CD4-positive, alpha-beta T cell treated with Interleukin-6 at 100 ng/mL for 8 hours (primary cell): Measurements from ENCODE around the gene SLC45A1.

Experiments
- DNase-seq: peaks from one replicate; pipeline ENCODE4 v3.0.0-alpha.2; 2020; ENCODE audit warnings: mixed read lengths, low spot score

SLC45A1 gene

GRCh38 chr1:8335246-8335645 is 17.3 kb downstream of the SLC45A1 start:
- DNase-seq: no peak

- no peak for DNase-seq
Observed at GRCh38 chr1:8337776-8338525, 20.0 kb downstream of the SLC45A1 start.

- DNase-seq: no peak
Observed at GRCh38 chr1:8338526-8339202, 20.8 kb downstream of the SLC45A1 start.

- no peak for DNase-seq
Observed at GRCh38 chr1:8339203-8339600, 21.3 kb downstream of the SLC45A1 start.

- DNase-seq: no peak
Observed at GRCh38 chr1:8340448-8340847, 22.5 kb downstream of the SLC45A1 start.

GRCh38 chr1:8342325-8342724 is 24.4 kb downstream of the SLC45A1 start:
- no peak for DNase-seq

GRCh38 chr1:8343044-8343443 is 25.1 kb downstream of the SLC45A1 start:
- DNase-seq: no peak

GRCh38 chr1:8343464-8344001 is 25.6 kb downstream of the SLC45A1 start:
- no peak for DNase-seq

GRCh38 chr1:8344893-8345507 is 27.1 kb downstream of the SLC45A1 start:
- no peak for DNase-seq

- no peak for DNase-seq
Observed at GRCh38 chr1:8345621-8346415, 27.9 kb downstream of the SLC45A1 start.

GRCh38 chr1:8347635-8348034 is 29.7 kb downstream of the SLC45A1 start:
- no peak for DNase-seq

GRCh38 chr1:8348047-8348776 is 30.3 kb downstream of the SLC45A1 start:
- DNase-seq: no peak

GRCh38 chr1:8348777-8349472 is 31.0 kb downstream of the SLC45A1 start:
- DNase-seq: peak; percentile 60

- no peak for DNase-seq
Observed at GRCh38 chr1:8349473-8349865, 31.6 kb downstream of the SLC45A1 start.

- no peak for DNase-seq
Observed at GRCh38 chr1:8349961-8350360, 32.0 kb downstream of the SLC45A1 start.

- no peak for DNase-seq
Observed at GRCh38 chr1:8350914-8351684, 33.2 kb downstream of the SLC45A1 start.

GRCh38 chr1:8351693-8352470 is 34.0 kb downstream of the SLC45A1 start:
- no peak for DNase-seq

- no peak for DNase-seq
Observed at GRCh38 chr1:8352471-8352845, 34.5 kb downstream of the SLC45A1 start.
